Right hindlimb (tissue), 1 donor: ENCODE measurements around the gene BEGAIN.

Source experiments
- DNase-seq: peaks from one replicate; pipeline ENCODE4 v3.0.0-alpha.2; 2018

BEGAIN gene

DNA sequence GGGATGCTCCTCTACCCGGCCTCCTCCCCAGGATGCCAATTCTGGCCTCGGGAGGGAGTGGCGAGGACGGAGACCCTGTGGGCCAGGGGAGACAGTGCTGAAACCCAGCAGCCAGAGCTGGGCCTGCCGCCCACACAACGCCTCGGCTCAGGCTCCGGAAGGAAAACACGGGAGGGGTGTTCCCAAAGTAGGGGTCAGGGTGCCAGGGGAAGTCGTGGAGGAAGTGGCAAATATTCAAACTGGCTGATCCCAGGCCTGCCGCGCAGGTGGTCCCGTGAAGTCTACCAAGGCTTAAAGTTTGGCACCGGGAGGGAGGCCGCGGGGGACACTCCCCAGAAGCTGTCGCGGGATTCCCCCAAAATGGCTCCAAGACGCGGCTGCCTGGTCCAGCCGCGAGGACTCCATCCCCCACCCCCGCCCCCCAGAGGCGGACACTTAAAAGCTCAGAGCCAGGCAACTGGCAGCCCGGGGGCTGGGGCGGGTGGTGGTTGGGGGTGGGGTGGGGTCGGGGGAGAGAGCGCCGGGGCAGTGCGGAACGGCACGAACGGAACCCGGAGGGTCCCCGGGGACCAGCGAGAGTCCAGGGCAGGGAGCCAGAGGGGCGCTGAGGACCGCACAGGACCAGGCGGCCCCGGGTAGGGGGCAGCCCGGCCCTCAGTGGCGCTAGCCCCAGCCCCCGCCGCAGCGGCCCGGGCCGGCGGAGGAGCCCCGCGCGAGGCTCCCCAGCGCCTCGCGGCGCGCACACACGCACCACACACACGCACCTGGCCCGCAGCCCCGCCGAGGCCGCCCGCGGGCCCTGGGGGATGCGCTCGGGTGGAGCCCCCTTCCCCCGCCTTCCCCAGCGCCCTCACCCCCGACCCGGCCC lies 20.0 kb downstream of the BEGAIN start:
- DNase-seq, result no peak

- DNase-seq, result no peak
Observed at GRCh38 chr14:100566586-100566985, 20.6 kb downstream of the BEGAIN start.

GRCh38 chr14:100566119-100566518 lies 21.1 kb downstream of the BEGAIN start:
- DNase-seq, result no peak

DNA sequence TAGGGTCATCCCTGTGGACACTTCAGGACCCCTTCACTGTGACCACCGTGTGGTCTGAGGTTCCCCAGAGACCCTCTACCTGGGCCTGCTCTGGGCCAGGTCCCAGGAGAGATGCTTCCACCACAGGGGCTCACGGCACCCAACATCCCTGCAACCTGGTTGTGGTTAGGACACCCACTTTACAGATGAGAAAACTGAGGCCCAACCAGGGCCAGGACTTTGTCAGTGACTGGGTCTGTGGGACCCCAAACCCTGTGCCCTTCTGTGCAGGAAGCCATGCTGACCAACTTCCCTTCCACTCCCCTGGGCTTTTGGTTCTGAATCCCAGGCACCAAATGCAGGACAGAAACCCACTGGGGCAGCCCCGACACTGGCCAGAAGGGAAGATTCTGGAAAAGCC lies 21.6 kb downstream of the BEGAIN start:
- DNase-seq, result no peak

- DNase-seq, result no peak
Observed at GRCh38 chr14:100564512-100564911, 22.7 kb downstream of the BEGAIN start.

GRCh38 chr14:100562751-100563150 lies 24.5 kb downstream of the BEGAIN start:
- DNase-seq, result no peak

DNA sequence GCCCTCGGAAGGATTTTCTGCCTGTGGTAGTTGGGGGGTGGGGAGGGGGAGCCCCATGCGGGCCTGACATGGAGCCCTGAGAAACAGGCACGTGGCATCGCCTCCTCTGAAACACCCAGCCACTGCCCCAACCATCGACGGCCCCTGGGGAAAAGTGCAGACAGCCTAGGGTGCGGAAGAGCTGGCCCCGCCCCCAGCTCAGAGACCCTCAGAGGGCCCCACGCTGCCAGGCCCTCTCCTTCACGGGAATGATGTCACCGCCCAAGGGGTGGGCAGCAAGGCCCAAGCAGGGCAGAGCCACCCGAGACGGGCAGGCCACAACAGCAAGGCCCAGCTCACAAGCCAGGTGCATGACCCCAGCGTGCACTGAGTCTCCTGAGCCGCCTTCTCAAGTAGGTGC lies 26.2 kb downstream of the BEGAIN start:
- DNase-seq, result no peak

DNA sequence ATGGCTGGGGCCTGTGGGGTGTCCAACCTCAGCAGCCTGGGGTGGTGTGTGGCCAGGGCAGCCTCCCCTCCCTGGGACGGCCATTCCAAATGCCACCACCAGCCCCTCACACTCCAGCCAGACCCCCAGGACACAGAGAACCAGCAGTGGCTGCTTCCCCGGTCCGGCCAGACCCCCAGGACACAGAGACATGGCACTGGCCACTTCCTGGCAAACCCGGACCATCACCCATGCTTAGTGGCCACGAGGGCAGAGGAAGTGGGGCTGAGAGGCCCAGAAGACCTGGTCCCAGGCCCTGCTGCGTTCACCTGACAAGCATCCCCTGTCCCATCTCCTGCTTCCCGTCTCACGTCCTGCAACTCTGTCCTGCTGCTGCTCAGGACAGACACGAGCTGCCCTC lies 26.7 kb downstream of the BEGAIN start:
- DNase-seq, result no peak

DNA sequence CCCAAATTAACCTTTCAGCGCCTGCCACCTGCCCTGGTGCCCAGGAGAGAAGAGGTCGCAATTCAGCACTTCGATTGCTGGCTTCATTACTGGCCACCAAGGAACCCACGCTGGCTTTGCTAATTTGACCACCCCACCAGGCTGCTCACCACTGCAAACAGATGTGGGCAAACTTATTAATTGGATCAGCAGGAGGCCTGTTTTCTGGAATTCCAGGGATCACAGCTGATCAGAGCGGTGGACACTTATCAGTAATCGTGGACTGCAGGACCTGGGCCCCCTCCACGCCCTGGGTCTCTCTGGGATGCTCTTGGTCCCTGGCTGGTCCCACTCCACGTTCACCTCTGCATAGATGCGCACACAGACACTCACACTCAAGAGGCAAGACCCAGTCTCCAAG lies 27.8 kb downstream of the BEGAIN start:
- DNase-seq, result no peak

GRCh38 chr14:100558966-100559365 lies 28.3 kb downstream of the BEGAIN start:
- no peak for DNase-seq

- no peak for DNase-seq
Observed at GRCh38 chr14:100558226-100558625, 29.0 kb downstream of the BEGAIN start.

GRCh38 chr14:100557658-100558057 lies 29.6 kb downstream of the BEGAIN start:
- no peak for DNase-seq

DNA sequence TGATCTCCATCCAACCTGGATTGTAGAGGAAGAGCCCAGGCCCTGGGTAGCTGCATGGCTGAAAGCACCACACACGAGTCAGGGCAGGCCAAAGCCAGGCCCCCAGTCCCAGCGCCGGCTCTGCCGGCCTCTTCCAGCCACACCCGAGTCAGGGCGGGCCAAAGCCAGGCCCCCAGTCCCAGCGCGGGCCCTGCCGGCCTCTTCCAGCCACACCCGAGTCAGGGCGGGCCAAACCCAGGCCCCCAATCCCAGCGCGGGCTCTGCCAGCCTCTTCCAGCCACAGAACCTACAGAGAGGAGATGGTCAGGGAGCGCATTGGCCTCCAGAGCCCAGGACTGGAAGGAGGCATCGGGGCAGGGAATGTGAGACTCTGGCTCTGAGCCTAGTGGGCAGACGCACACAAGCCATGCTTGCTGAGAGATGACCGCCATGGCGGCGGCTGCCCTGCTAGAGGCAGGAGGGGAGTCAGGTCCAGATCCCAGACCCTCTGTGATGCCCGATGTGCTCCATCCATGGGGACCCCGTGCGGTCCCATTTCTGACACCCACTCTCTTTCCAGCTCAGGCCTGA lies 30.2 kb downstream of the BEGAIN start:
- no peak for DNase-seq

GRCh38 chr14:100556140-100556475 lies 31.1 kb downstream of the BEGAIN start:
- DNase-seq, result no peak

DNA sequence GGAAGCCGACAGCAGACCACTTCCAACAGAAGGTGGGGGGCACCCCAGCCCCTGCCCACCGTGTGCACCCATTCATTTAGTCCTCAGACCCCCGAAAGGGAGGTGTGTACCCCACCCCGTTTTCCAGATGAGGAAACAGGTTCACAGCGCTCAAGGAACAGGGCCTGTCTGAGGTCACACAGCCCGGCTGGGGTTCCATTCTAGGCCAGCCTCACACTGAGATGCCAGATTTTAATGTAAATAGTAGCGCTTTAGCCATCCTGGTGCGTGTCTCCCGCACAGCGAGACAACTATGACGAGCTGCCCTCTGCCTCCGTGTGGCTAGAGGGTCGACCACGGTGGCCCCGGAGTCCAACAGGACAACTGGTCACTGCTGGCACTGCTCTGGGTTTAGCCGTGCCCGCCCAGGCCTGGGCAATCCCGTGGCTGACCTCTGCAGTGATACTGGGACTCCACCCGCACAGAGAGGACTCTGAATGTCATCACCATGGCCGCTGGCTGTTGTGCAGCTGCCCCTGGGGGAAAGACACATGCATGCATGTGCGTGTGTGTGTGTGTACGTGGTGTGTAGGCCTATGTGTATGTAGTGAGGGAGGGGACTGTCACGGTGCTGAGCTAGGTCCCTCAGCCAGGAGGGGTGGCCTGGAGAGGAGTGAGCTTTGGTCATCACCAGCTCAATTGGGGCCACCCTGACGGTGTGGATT lies 31.6 kb downstream of the BEGAIN start:
- no peak for DNase-seq

- no peak for DNase-seq
Observed at GRCh38 chr14:100554696-100555320, 32.4 kb downstream of the BEGAIN start.

DNA sequence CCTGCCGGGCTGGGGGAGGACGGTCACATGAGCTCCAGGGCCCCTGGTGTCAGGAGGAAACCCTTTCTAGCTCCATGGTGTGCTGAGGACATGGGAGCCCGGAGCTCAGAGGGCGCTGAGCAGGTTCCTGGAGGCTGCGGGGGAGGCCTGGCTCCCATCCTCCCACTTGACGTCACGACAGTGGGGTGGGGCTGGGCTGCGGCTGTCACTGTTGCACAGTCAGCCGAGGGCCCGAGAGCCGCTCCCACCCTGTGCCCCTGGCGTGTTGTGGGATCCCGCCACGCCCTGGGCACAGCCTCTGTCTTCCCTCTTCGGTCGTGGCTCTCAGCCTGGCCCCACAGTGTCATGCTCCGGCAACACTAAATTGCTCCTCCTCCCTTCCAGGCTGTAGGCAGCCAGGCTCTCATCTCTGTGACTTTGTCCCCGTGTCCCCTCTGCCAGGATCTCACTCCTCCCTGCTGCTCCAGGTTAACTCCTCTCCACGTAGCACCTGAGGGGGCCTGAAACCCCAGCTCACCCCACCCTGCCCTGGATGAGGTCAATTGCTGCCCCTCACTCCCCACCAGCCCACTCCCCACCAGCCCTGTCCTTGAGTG lies 33.0 kb downstream of the BEGAIN start:
- no peak for DNase-seq

GRCh38 chr14:100553471-100553870 lies 33.7 kb downstream of the BEGAIN start:
- DNase-seq, result no peak

GRCh38 chr14:100552524-100553125 lies 34.6 kb downstream of the BEGAIN start:
- DNase-seq, result no peak

DNA sequence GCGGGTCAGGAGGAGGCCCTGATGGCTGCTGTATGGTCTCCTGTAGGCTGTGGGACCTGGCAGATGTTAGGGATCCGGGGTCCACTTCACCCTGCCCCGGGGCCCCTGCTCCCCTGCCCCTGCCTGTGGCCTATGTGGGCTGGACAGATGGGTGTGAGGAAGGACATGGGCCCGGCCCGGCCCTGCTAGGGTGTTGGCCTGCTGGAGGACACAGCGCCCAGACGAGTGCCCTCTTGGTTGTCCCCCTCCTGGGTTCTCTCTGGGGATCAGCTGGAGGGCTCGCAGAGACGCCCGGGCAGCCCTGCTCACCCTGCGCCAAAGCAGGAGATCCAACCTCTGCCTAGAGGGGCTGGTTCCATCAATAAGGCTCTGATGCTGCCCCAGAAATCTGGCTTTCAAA lies 36.2 kb downstream of the BEGAIN start:
- DNase-seq, result no peak

GRCh38 chr14:100549834-100550625 lies 37.2 kb downstream of the BEGAIN start:
- no peak for DNase-seq

DNA sequence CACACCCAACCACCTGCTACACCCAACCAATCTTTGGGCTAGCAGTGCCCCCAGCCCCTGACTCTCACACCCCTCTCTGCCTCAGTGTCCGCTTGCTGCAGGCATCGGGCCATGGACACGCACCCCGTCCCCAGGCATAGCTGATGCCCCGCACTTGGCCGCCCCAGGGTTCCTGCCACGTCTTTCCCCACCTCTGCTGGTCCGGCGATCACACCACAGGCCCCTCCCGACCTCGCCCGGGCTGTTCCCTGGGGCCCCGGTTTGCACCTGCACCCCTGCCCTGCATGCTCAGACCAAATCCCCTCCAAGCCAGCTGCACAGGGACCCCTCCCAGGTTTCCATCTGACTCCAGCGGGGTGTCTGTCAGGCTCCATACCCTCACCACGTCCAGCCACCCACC lies 38.3 kb downstream of the BEGAIN start:
- no peak for DNase-seq
